Measurements from ENCODE around the gene ELAC1. TPM values are rescaled to one million over a fixed set of nuclear protein-coding genes. Genes with fewer than 3 reads are reported as not detected.

The ELAC1 gene
- total and polyA plus RNA-seq, 10 donors = 5.3 to 12.1 (median 9.2) TPM

DNA sequence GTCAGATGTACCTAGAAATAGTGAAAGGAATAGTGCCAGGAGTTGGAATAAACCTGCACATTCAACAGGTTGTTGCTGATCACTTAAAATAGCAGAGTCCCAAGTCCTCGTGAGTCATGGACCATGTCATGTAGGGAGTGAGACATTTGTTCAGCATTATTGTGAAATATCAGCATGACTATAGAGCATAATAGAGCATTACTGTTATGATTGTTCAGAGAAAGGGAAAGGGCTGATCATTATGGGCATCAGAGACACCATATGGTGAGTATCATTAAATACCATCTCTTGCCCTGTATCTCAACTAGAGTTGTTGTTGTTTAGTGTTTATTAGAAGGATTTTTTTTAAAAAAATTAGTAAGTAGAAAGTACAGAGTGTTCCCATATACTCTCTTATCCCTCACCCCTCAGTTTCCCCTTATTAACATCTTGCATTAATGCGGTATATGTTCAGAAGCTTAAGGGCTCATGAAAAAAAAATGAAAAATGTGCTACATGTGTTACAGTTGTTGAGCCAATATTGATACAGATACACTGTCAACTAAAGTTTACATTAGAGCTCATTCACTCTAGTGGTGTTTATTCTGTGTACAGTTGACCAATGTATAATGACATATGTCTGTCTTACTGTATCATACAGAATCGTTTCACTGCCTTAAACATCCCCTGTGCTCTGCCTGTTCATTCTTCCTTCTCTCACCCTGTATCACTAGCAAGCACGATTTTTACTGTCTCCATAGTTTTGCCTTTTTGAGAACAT lies 5.7 kb downstream of the ELAC1 start:
- Histone ChIP-seq H3K27ac (no peak overlapping the region), H3K4me3 (no peak overlapping the region), H3K36me3 (peaks cover 3 to 43% (median 36%) of the 10 kb centered on the region in 6 donors), H3K27me3 (replicated peaks in 1 of 7) (no peaks in the 10 kb centered on the region), H3K9me3 (peaks cover 0 to 21% (median 15%) of the 10 kb centered on the region in 8 donors), H3K4me1 (peaks cover 6 to 19% (median 13%) of the 10 kb centered on the region in 6 donors)
- no peak for TF ChIP-seq POLR2A (IDR thresholded peaks at IDR 0.05)
- TF ChIP-seq, protein P1, sequence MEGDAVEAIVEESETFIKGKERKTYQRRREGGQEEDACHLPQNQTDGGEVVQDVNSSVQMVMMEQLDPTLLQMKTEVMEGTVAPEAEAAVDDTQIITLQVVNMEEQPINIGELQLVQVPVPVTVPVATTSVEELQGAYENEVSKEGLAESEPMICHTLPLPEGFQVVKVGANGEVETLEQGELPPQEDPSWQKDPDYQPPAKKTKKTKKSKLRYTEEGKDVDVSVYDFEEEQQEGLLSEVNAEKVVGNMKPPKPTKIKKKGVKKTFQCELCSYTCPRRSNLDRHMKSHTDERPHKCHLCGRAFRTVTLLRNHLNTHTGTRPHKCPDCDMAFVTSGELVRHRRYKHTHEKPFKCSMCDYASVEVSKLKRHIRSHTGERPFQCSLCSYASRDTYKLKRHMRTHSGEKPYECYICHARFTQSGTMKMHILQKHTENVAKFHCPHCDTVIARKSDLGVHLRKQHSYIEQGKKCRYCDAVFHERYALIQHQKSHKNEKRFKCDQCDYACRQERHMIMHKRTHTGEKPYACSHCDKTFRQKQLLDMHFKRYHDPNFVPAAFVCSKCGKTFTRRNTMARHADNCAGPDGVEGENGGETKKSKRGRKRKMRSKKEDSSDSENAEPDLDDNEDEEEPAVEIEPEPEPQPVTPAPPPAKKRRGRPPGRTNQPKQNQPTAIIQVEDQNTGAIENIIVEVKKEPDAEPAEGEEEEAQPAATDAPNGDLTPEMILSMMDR (IDR thresholded peaks at IDR 0.05 in 8 of 11, conservative IDR thresholded peaks at IDR 0.05 in 3 of 11) = no peak
- no peak for TF ChIP-seq POLR2AphosphoS5 (IDR thresholded peaks at IDR 0.05)
- WGBS, 5 donors = 83 to 93% (median 88%) methylated on average over 4 of the region's 4 CpGs
- DNase-seq = no peak
- intact Hi-C loops (cut with DNase I; ENCODE audit: low total_unique reads) = no loop called here

DNA sequence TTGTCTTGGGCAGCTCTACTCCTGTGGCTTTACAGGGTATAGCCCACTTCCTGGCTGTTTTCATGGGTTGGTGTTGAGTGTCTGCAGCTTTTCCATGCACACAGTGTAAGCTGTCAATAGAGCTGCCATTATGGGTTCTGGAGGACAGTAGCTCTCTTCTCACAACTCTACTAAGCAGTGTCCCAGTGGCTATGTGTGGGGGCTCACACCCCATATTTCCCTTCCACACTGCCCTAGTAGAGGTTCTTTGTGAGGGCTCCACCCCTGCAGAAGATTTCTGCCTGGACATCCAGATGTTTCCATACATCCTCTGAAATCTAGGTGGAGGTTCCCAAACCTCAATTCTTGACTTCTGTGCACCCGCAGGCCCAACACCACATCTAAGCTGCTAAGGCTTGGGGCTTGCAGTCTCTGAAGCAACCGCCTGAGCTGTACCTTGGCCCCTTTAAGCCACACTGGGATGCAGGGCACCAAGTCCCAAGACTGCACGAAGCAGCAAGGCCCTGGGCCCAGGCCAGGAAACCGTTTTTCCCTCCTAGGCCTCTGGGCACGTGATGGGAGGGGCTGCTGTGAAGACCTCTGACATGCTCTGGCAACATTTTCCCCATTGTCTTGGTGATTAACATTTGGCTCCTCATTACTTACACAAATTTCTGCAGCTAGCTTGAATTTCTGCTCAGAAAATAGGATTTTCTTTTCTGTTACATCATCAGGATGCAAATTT lies 9.4 kb downstream of the ELAC1 start:
- H3K4me3 ChIP-seq = no peak overlapping the region
- no peak overlapping the region for H3K27ac ChIP-seq
- H3K36me3 ChIP-seq = peaks cover 3 to 75% (median 45%) of the 10 kb centered on the region in 6 donors
- H3K27me3 ChIP-seq (replicated peaks in 1 of 7) = no peaks in the 10 kb centered on the region
- peaks cover 0 to 21% (median 15%) of the 10 kb centered on the region in 8 donors for H3K9me3 ChIP-seq
- intact Hi-C loops (cut with DNase I; ENCODE audit: low total_unique reads) = no loop called here
- TF ChIP-seq, protein P1 (IDR thresholded peaks at IDR 0.05 in 8 of 11, conservative IDR thresholded peaks at IDR 0.05 in 3 of 11) = no peak
- TF ChIP-seq POLR2AphosphoS5 (IDR thresholded peaks at IDR 0.05) = no peak
- no peak for TF ChIP-seq POLR2A (IDR thresholded peaks at IDR 0.05)
- WGBS, 5 donors = 85 to 97% (median 94%) methylated on average over 5 of the region's 5 CpGs
- DNase-seq = no peak
- no peaks in the 10 kb centered on the region for H3K4me1 ChIP-seq

DNA sequence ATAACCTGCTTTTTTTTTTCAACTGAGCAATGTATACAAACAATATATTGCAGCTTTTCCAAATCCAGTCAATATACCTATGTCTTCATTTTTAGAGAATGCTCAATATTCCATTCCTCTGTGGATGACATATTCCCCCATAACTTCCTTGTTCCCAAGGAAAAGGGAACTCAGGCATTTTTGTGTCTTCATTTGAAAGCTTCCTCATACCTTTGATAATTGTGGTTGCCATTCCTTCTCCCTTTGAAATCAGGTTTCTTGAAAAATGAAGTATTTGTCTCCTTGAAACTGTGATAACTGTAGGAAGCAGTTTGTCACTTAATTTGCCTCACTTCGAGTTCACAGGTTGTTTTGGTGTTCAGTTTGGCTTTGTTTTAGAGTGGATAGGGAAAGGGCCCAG lies 13.5 kb downstream of the ELAC1 start:
- WGBS, 5 donors = 75 to 96% (median 90%) methylated on average over 1 of the region's 1 CpG
- TF ChIP-seq, protein P1 (IDR thresholded peaks at IDR 0.05 in 8 of 11, conservative IDR thresholded peaks at IDR 0.05 in 3 of 11) = no peak
- Histone ChIP-seq H3K36me3 (peaks cover 3 to 80% (median 40%) of the 10 kb centered on the region in 6 donors), H3K27ac (no peak overlapping the region), H3K4me3 (no peak overlapping the region), H3K27me3 (replicated peaks in 1 of 7) (no peaks in the 10 kb centered on the region), H3K4me1 (no peaks in the 10 kb centered on the region), H3K9me3 (peaks cover 0 to 20% (median 14%) of the 10 kb centered on the region in 8 donors)
- no peak for DNase-seq
- intact Hi-C loops (cut with DNase I; ENCODE audit: low total_unique reads) = no loop called here
